Stimulated activated CD4-positive, alpha-beta T cell treated with anti-CD3 and anti-CD28 coated beads, Interleukin-1b, Interleukin-23, amount 100 ng/mL, for 48 hours (primary cell): Measurements from ENCODE around the gene CLASP1.
"Not testable (repeated sequence)": the region's sequence is repeated elsewhere in the genome, so short reads cannot be mapped to it uniquely, and the experiment has no call there.

Experiments used
- DNase-seq: peaks from one replicate; pipeline ENCODE4 v3.0.0-alpha.2; 2020

CLASP1 gene

GRCh38 chr2:121409388-121409787 lies 239.9 kb downstream of the CLASP1 start:
- DNase-seq: no peak

- no peak for DNase-seq
Observed at GRCh38 chr2:121408641-121409040, 240.6 kb downstream of the CLASP1 start.

GRCh38 chr2:121405233-121405632 lies 244.0 kb downstream of the CLASP1 start:
- no peak for DNase-seq

DNA sequence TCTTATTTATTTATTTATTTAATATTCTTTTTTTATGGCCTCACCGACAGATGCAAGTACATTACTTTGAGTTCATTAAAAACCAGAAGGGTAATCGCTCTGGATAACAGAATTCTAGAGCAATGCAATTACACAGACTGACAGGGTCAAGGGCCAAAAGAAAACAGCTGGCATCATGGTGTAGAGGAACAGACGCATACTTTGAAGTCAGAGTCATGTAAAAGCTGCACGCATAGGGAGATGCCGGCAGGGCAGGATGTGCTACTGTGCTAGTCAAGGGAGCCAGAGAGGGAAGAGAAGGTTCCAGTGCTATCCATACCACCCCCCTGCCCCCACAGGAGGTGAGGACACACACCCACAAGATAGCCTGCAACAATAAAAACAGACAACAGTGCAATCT lies 249.1 kb downstream of the CLASP1 start:
- DNase-seq: no peak

DNA sequence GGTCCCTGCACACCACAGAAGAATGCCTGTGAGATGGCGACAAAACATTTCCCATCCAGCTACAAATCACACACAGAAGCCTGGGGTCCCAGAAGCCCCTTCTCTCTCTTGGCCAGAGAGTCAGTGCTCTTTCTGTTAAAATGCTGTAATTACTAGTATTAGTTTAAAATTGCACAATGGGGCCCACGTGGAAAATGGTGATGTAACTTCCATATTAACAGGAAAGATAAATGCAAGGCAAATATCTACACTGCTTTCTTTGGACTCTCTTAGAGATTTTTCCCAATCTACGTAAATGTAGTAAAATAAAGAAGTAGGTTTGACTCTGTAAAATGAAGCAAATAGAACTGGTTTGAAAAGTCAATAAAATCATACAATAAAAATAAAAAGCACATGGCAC lies 250.4 kb downstream of the CLASP1 start:
- no peak for DNase-seq

- no peak for DNase-seq
Observed at GRCh38 chr2:121390082-121390692, 259.1 kb downstream of the CLASP1 start.

- no peak for DNase-seq
Observed at GRCh38 chr2:121388371-121388770, 260.9 kb downstream of the CLASP1 start.

DNA sequence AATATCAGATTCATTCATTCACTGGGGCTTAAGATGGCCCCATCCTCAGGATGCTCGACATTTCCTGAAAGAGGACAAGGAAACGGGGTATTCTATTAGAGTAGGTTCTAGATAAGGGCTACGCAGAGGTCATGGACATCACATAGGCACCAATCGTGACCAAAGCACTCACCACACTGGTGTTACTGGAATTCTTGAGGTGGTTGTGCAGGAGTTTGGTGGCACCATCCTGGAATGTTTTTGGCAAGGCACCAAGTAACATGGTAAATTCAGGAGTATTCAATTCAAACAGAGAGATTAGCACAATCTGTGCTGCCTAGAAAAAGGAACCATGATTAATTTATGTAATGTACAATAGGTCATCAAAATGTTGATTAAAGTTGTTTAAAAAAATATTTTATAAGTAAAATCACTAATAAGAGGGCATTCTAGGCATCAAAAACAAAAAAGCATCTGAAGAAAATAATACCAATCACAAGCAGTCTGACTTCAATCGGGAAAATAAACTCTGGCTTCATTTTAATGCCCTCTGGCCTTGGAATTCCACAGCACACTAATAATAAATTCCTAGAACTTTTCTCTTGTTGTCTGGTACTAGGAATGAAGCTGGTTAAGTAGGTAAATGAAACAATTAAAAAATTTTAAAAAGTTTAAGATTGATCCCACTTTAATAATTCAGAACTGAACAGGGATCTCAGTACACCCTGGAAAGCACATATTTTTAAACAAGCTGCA lies 261.5 kb downstream of the CLASP1 start:
- no peak for DNase-seq

- DNase-seq: no peak
Observed at GRCh38 chr2:121386707-121387106, 262.6 kb downstream of the CLASP1 start.

DNA sequence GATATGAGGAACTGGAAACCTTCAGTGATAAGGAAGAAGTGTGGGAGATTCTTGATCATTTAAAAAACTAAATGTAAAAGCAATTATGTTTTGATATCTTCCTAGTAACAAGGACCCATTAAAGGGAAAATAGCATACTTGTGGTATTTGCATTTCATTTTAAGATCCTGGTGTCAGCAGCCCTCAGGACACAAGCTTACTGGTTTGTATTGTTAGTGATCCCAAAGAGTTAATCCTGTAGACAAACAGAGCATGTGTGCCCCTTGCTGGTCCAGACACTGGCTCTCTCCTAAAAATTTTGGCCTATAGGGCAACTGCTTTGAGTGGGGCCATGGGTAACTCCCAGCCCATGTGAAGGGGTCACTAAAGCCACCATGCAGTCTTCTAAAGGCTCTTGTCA lies 263.2 kb downstream of the CLASP1 start:
- DNase-seq: no peak

DNA sequence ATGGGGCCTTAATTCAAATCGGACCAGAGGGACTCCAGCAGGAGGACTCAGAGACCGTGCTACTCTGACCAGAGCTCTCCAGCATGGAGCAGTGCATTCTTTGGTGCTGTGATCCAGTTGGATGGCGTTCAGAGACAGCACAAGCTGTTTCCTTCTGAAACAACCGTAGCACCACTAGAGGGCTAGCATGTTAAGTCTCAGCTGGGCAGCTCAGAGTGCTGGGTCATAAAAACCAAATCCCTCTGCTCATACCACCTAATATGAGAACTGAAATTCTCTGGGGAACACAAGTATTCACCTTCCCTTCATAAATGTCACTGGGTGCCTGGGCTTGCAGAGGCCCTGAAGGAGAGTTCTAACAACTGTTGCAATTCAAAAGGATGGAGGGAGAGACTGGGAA lies 266.5 kb downstream of the CLASP1 start:
- no peak for DNase-seq

DNA sequence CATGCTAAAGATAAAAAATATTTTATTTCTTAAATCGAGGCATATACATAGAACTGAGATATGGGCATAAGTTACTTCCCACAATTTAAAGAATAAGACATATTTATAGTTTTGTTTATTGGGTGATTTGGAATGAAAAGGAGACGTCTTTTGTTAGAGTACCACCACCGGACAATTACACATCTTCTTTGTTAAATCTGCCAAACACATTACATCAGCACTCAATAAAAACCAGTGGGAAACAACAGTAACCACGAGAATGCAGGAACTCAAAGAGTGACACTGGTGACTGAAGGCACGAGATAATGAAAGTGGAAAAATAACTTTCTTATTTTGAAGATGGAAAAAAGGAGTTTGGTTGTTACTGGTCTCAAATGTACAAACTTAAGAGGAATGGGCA lies 271.6 kb downstream of the CLASP1 start:
- no peak for DNase-seq

DNA sequence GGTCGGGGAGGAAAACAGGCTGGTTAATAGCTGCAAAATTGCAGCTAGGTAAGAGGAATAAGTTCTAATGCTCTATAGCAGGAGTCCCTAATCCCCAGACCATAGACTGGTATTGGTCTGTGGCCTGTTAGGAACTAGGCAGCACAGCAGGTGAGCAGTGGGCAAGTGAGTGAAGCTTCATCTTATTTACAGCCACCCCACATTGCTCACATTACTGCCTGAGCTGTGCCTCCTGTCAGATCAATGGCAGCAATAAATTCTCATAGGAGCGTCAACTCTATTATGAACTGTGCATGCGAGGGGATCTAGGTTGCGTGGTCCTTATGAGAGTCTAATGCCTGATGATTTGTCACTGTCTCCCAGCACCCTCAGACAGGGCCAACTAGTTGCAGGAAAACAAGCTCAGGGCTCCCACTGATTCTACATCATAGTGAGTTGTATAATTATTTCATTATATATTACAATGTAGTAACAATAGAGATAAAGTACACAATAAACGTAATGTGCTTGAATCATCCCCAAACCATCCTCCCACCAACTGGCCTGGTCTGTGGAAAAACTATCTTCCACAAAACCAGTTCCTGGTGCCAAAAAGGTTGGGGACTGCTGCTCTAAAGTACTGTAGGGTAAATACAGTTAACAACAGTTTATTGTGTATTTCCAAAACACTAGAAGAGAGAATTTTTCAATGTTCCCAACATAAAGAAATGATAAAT lies 272.6 kb downstream of the CLASP1 start:
- DNase-seq: no peak

DNA sequence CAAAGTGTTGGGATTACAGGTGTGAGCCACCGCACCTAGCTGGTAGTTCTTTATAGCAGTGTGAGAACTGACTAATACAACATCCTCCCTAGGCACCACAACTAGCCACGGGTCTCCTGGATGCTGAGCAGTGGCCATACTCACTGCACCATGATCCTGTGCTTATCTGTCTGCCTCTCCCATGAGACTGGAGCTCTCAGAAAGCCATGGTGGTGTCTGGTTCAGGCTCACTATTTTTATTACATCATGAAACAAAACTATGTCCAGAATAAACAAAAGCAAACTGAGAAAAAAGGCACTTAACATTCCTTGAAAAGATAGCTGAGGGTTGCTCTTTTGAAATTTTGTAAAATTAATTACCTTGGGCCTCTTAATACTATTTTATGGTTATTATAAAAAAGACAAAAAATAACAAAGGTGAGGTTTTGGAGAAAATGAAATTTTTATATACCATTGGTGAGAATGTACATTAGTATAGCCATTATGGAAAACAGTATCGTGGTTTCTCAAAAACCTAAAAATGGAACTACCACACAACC lies 273.6 kb downstream of the CLASP1 start:
- no peak for DNase-seq

DNA sequence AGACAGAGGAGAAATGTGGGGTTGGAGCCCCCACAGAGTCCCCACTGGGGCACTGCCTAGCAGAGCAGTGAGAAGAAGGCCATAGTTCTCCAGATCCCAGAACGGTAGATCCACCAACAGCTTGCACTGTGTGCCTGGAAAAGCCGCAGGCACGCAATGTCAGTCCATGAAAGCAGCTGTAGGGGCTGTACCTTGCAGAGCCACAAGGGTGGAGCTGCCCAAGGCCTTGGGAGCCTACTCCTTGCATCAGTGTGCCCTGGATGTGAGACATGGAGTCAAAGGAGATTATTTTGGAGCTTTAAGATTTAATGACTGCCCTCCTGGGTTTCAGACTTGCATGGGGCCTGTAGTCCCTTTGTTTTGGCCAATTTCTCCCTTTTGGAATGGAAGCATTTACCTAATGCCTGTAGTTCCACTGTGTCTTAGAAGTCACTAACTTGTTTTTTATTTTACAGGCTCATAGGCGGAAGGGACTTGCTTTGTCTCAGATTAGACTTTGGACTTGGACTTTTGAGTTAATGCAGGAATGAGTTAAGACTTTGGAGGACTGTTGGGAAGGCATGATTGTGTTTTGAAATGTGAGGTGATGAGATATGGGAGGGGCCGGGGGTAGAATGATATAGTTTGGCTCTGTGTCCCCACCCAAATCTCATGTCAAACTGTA lies 274.7 kb downstream of the CLASP1 start:
- not testable (repeated sequence) for DNase-seq

- DNase-seq: no peak
Observed at GRCh38 chr2:121372721-121373353, 276.4 kb downstream of the CLASP1 start.

GRCh38 chr2:121372082-121372481 lies 277.2 kb downstream of the CLASP1 start:
- no peak for DNase-seq

DNA sequence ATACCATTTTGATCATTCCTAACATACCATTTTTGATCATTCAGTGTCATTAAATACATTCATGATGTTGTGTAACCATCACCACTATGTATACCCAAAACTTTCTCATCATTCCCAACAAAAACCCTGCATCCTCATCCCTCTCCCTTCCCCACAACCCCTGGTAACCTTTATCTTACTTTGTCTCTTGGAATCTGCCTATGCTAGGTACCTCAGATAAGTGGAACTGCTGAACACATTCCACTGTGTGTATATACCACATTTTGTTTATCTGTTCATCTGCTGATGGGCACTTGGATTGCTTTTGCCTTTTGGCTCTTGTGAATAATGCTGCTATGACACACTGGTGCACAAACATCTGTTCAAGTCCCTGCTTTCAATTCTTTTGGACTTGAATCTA lies 280.4 kb downstream of the CLASP1 start:
- no peak for DNase-seq

DNA sequence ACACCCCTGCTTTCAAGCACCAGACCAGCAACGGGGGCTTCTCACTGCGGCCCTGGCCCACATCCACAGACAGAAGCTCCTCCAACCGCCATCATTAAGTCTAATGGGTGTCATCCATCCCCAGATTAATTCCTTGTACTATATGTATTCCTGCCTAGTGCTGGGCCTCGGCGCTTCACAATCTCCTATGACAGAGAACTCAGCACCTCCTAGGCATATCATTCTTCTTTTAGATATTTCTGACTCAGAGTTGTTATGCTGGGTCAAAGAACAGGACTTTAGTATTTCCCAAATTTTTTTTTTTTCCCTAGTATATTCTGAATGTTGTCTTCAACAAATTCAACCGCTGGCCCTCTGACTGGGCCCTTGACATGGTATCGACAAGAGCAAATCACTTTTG lies 281.1 kb downstream of the CLASP1 start:
- DNase-seq: no peak

- DNase-seq: no peak
Observed at GRCh38 chr2:121367246-121367900, 281.9 kb downstream of the CLASP1 start.

DNA sequence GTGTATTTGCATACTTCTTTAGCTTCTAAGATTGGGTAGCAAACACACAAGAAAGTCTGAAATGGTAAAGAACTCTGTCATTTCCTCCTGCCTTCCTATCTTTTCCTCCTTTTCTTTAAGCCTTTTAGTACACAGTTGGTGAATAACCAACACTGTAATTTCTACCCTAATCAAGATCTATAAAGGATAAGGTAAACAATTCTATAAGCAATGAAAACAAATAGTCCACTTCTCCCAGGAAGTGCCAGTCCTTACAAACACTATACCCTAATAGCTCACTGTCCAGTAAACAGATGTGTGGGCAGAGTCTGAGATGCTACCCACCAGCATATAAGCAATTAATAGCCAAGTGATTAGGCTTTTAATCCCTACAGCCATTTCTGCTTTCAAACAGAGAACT lies 283.2 kb downstream of the CLASP1 start:
- DNase-seq: no peak

DNA sequence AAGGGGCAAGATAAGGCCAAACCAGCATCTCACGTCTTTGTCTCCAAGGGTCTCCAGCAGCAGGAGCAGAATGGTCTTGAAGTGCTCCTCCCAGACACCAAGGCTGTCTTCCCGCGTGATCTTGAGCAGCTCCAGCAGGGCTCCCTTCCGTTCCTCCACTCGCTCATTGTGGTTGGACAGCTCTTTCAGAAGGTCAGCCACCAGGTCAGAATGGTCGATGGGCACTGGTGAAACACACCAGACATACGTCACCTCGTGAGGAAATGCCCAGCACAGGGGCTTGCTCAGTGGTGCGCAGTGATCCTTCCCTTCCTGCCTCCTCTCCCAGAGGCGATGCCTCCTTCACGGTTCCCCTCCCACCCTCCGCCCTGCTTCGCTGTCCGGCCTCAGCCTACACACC lies 284.2 kb downstream of the CLASP1 start:
- no peak for DNase-seq
